CD4-positive, alpha-beta T cell (primary cell): ENCODE data around the gene TFEB. TPM values are rescaled to one million over a fixed set of nuclear protein-coding genes. Genes with fewer than 3 reads are reported as not detected.

Source experiments
- ATAC-seq: fragments of 200-7000 bp; cut with Tn5 transposase; one replicate; pipeline ENCODE4 v1.10.0; 2022; ENCODE audit warnings: mild to moderate bottlenecking; ENCODE audit not compliant: poor library complexity
- CTCF ChIA-PET: fragments of 350-600 bp; sonication (Branson Sonifier 250); formaldehyde crosslinking; loops from one replicate; lab custom pipeline; 2021; ENCODE audit warnings: antibody characterized with exemption, inconsistent platforms; lab: Charles Lee
- POLR2A ChIA-PET: fragments of 350-600 bp; sonication (Branson Sonifier 250); formaldehyde crosslinking; loops from one replicate; lab custom pipeline; 2021; ENCODE audit warnings: antibody characterized with exemption, inconsistent platforms; lab: Charles Lee
- DNase-seq, 14 experiments: peaks; one replicate each; pipeline ENCODE4 v3.0.0-alpha.2; 2013 to 2020; ENCODE audit warnings: mixed read lengths in 2 of 14
- H3K27ac ChIP-seq, 2 donors: one replicate each; pipeline versions ENCODE4 v1.5.1 to v1.7.0; 2013; ENCODE audit warnings: low read length in 2 of 2, low read depth in 1 of 2, mild to moderate bottlenecking in 1 of 2
- H3K27me3 ChIP-seq, 2 experiments: 1 replicate in 1 of 2; 2 replicates in 1 of 2; pipeline versions ENCODE4 v1.6.1 to v1.7.0; 2013; ENCODE audit warnings: low read length in 2 of 2, control low read depth in 1 of 2, mild to moderate bottlenecking in 1 of 2, moderate library complexity in 1 of 2; ENCODE audit not compliant: insufficient read depth in 2 of 2, control insufficient read depth in 1 of 2
- H3K36me3 ChIP-seq: one replicate; pipeline ENCODE4 v1.6.1; 2013; ENCODE audit warnings: low read length, control low read depth; ENCODE audit not compliant: insufficient read depth
- H3K4me1 ChIP-seq: one replicate; pipeline ENCODE4 v1.6.1; 2013; ENCODE audit warnings: low read length, control low read depth; ENCODE audit not compliant: insufficient read depth
- H3K4me3 ChIP-seq: one replicate; pipeline ENCODE4 v1.5.1; 2013; ENCODE audit warnings: mild to moderate bottlenecking, low read length, moderate library complexity
- H3K9me3 ChIP-seq, 2 experiments: 1 replicate in 1 of 2; 2 replicates in 1 of 2; pipeline versions ENCODE4 v1.6.1 to v1.7.0; 2013; ENCODE audit warnings: low read length in 2 of 2, mild to moderate bottlenecking in 2 of 2, control low read depth in 1 of 2, moderate library complexity in 1 of 2; ENCODE audit not compliant: control insufficient read depth in 1 of 2, insufficient read depth in 1 of 2
- H3K27ac Mint-ChIP-seq: one replicate; pipeline ENCODE4 v1.8.0; 2020; ENCODE audit warnings: mixed read lengths
- H3K27me3 Mint-ChIP-seq: one replicate; pipeline ENCODE4 v1.8.0; 2021; ENCODE audit warnings: mixed read lengths
- H3K36me3 Mint-ChIP-seq: one replicate; pipeline ENCODE4 v1.8.0; 2021; ENCODE audit warnings: low read depth, mixed read lengths
- H3K4me1 Mint-ChIP-seq: one replicate; pipeline ENCODE4 v1.8.0; 2021; ENCODE audit warnings: low read depth, mixed read lengths
- H3K4me3 Mint-ChIP-seq: one replicate; pipeline ENCODE4 v1.8.0; 2020; ENCODE audit warnings: mild to moderate bottlenecking, mixed read lengths
- H3K9me3 Mint-ChIP-seq: one replicate; pipeline ENCODE4 v1.8.0; 2020; ENCODE audit warnings: mixed read lengths
- intact Hi-C, 2 experiments: fragments of 100-400 bp; cut with DNase I in 1 of 2; cut with micrococcal nuclease in 1 of 2; formaldehyde crosslinking; loops; one replicate each; pipeline versions ENCODE4 v1.15.1 to v1.9.0; 2023 to 2025; cut with DNase I, micrococcal nuclease
- total RNA-seq, 174 experiments: library from RNA in 2 of 174; stranded (reverse) in 2 of 174; gene quantifications; one replicate each; pipeline ENCODE4 v1.2.3 and lab custom pipeline; 2021 to 2026
- TF ChIP-seq, protein P1 (sequence below): fragments of 200-600 bp; IDR thresholded peaks from one replicate; pipeline ENCODE4 v1.8.0; 2022; ENCODE audit warnings: antibody characterized with exemption, mild to moderate bottlenecking

The TFEB gene
- total RNA-seq, 2 experiments from 2014 or later, result 23.8 to 24.1 TPM

- Histone ChIP-seq H3K9me3 (peaks cover 0 to 3% of the 10 kb centered on the region in 2 experiments), H3K27me3 (peaks cover 0 to under 1% of the 10 kb centered on the region in 2 experiments), H3K36me3 (no peaks in the 10 kb centered on the region), H3K4me3 (no peak overlapping the region), H3K27ac (no peak overlapping the region), H3K4me1 (no peaks in the 10 kb centered on the region)
- TF ChIP-seq, protein P1, sequence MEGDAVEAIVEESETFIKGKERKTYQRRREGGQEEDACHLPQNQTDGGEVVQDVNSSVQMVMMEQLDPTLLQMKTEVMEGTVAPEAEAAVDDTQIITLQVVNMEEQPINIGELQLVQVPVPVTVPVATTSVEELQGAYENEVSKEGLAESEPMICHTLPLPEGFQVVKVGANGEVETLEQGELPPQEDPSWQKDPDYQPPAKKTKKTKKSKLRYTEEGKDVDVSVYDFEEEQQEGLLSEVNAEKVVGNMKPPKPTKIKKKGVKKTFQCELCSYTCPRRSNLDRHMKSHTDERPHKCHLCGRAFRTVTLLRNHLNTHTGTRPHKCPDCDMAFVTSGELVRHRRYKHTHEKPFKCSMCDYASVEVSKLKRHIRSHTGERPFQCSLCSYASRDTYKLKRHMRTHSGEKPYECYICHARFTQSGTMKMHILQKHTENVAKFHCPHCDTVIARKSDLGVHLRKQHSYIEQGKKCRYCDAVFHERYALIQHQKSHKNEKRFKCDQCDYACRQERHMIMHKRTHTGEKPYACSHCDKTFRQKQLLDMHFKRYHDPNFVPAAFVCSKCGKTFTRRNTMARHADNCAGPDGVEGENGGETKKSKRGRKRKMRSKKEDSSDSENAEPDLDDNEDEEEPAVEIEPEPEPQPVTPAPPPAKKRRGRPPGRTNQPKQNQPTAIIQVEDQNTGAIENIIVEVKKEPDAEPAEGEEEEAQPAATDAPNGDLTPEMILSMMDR, result no peak
- Mint-ChIP-seq H3K27me3 (peaks cover 22% of the 10 kb centered on the region), H3K27ac (no peak overlapping the region), H3K4me1 (no peaks in the 10 kb centered on the region), H3K4me3 (no peak overlapping the region), H3K36me3 (no peaks in the 10 kb centered on the region), H3K9me3 (no peaks in the 10 kb centered on the region)
- no peak for ATAC-seq
- ChIA-PET POLR2A (no interaction called here), CTCF (interaction anchor here (0.6 kb wide), 1 partner anchor 8 kb away, joined by 4 read pairs; no protein-coding TSS in a partner anchor)
- intact Hi-C loops, result no loop called here
- DNase-seq, result no peak
These were observed 82.3 kb downstream of the TFEB start for GRCh38 chr6:41652866-41653652.

DNA sequence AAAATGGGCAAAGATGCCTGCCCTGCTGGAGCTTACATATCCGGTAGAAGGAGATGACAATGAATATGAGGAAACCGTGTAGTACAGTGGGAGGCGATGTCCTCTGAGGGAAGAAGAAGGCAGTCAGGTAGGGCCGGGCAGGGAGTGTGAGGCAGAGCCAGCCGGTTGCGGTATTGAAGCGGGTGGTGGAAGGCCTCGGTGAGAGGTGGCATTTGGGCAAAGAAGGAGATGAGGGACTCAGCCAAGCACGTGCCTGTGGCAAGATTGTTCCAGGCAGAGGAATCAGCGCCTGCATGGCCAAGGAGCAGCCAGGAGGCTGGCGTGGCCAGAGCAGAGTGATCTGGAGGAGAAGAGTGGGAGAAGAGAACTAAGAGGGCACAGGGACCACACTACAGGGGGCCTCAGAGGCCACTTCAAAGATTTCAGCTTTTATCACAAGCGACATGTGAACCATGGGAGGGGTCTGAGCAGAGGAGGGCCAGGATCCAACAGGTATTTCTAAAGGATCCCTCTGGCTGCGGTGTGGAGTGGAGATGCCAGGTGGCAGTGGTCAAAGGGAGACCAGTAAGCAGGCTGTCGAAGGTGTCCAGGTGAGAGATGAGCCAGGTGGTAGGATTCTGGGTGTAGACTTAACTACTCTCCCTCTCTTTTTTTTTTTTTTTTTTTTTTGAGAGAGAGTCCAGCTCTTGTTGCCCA is 83.3 kb downstream of the TFEB start:
- intact Hi-C loops, result no loop called here
- Mint-ChIP-seq H3K27ac (no peak overlapping the region), H3K27me3 (peaks cover 16% of the 10 kb centered on the region), H3K9me3 (no peaks in the 10 kb centered on the region), H3K4me1 (no peaks in the 10 kb centered on the region), H3K4me3 (no peak overlapping the region), H3K36me3 (no peaks in the 10 kb centered on the region)
- no peaks in the 10 kb centered on the region for H3K36me3 ChIP-seq
- no peak for ATAC-seq
- no peak overlapping the region for H3K27ac ChIP-seq
- POLR2A ChIA-PET, result interaction anchor here (0.6 kb wide), 1 partner anchor 43 kb away, joined by 4 read pairs; no protein-coding TSS in a partner anchor
- TF ChIP-seq, protein P1, result no peak
- H3K4me3 ChIP-seq, result no peak overlapping the region
- no peaks in the 10 kb centered on the region for H3K4me1 ChIP-seq
- CTCF ChIA-PET, result interaction anchor here (0.6 kb wide), 1 partner anchor 9 kb away, joined by 4 read pairs; no protein-coding TSS in a partner anchor
- H3K9me3 ChIP-seq, result peaks cover 0 to 3% of the 10 kb centered on the region in 2 experiments
- H3K27me3 ChIP-seq, result no peaks in the 10 kb centered on the region
- no peak for DNase-seq

DNA sequence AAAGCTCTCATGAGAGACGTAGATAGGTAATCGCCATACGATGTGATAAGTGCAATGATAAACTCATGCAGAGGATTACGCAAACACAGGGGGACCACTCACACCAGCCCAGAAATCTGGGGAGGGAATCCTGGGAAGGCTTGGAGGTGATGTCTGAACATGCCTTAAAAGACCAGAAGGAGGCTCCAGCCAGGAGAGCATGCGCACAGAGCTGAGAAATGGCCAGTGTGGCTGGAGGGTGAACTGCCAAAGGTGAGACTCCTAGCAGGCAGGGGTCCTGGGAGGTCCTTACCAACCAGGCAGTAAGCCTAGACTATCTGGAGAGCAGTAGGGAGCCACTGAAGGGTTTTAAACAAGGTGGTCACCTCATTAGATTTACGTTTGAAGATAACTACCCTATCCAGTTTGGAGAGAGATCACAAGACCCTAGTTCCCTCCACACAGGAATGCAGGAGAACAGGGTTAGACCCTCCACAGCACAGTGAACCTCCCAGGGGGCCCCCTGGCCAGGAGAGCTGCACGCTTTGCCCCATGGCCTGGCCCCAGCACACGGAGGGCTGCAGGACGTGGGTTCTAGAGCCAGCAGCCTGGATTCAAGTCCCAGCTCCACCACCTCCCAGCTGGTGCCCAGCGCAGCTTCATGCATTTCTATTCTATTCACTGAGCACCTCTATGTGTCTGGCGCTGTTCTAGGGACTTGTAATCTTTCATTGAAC is 84.0 kb downstream of the TFEB start:
- H3K27ac Mint-ChIP-seq, result no peak overlapping the region
- CTCF ChIA-PET, result no interaction called here

More for the DNA sequence above, 84.0 kb downstream of the TFEB start:
- H3K9me3 Mint-ChIP-seq, result no peaks in the 10 kb centered on the region
- Histone ChIP-seq H3K36me3 (no peaks in the 10 kb centered on the region), H3K27ac (no peak overlapping the region), H3K4me3 (no peak overlapping the region), H3K27me3 (no peaks in the 10 kb centered on the region), H3K4me1 (no peaks in the 10 kb centered on the region), H3K9me3 (peaks cover 0 to 3% of the 10 kb centered on the region in 2 experiments)
- POLR2A ChIA-PET, result no interaction called here
- DNase-seq (no peak), ATAC-seq (no peak)
- TF ChIP-seq, protein P1, result no peak
- H3K4me3 Mint-ChIP-seq, result no peak overlapping the region
- no peaks in the 10 kb centered on the region for H3K4me1 Mint-ChIP-seq
- H3K27me3 Mint-ChIP-seq, result peaks cover 19% of the 10 kb centered on the region
- intact Hi-C loops, result no loop called here
- H3K36me3 Mint-ChIP-seq, result no peaks in the 10 kb centered on the region
